ENCODE measurements around the gene GRM7.

GRM7 gene

GRCh38 chr3:7400360-7400759, 539.4 kb downstream of the GRM7 start:
- no peak for DNase-seq (ENCODE audit: low read depth)

GRCh38 chr3:7401418-7401817, 540.5 kb downstream of the GRM7 start:
- DNase-seq (ENCODE audit: low read depth), result no peak

GRCh38 chr3:7407107-7407506, 546.2 kb downstream of the GRM7 start:
- no peak for DNase-seq (ENCODE audit: low read depth)

GRCh38 chr3:7410782-7411181, 549.9 kb downstream of the GRM7 start:
- no peak for DNase-seq (ENCODE audit: low read depth)

GRCh38 chr3:7421065-7421464, 560.1 kb downstream of the GRM7 start:
- no peak for DNase-seq (ENCODE audit: low read depth)

- no peak for DNase-seq (ENCODE audit: low read depth)
Observed at GRCh38 chr3:7423036-7423435, 562.1 kb downstream of the GRM7 start.

GRCh38 chr3:7423995-7424394, 563.1 kb downstream of the GRM7 start:
- no peak for DNase-seq (ENCODE audit: low read depth)

- DNase-seq (ENCODE audit: low read depth), result no peak
Observed at GRCh38 chr3:7428206-7428718, 567.3 kb downstream of the GRM7 start.

GRCh38 chr3:7432610-7433009, 571.7 kb downstream of the GRM7 start:
- no peak for DNase-seq (ENCODE audit: low read depth)

- DNase-seq (ENCODE audit: low read depth), result no peak
Observed at GRCh38 chr3:7433073-7433472, 572.2 kb downstream of the GRM7 start.

GRCh38 chr3:7436542-7436941, 575.6 kb downstream of the GRM7 start:
- no peak for DNase-seq (ENCODE audit: low read depth)

GRCh38 chr3:7437231-7437630, 576.3 kb downstream of the GRM7 start:
- no peak for DNase-seq (ENCODE audit: low read depth)

GRCh38 chr3:7439101-7439680, 578.3 kb downstream of the GRM7 start:
- no peak for DNase-seq (ENCODE audit: low read depth)

GRCh38 chr3:7444886-7445285, 584.0 kb downstream of the GRM7 start:
- no peak for DNase-seq (ENCODE audit: low read depth)

GRCh38 chr3:7445331-7445730, 584.4 kb downstream of the GRM7 start:
- DNase-seq (ENCODE audit: low read depth), result no peak

GRCh38 chr3:7447197-7447769, 586.4 kb downstream of the GRM7 start:
- DNase-seq (ENCODE audit: low read depth), result no peak

- no peak for DNase-seq (ENCODE audit: low read depth)
Observed at GRCh38 chr3:7456386-7456785, 595.5 kb downstream of the GRM7 start.

GRCh38 chr3:7461202-7461825, 600.4 kb downstream of the GRM7 start:
- DNase-seq (ENCODE audit: low read depth), result no peak

- no peak for DNase-seq (ENCODE audit: low read depth)
Observed at GRCh38 chr3:7469866-7470265, 609.0 kb downstream of the GRM7 start.

GRCh38 chr3:7484636-7485035, 623.7 kb downstream of the GRM7 start:
- DNase-seq (ENCODE audit: low read depth), result no peak

- no peak for DNase-seq (ENCODE audit: low read depth)
Observed at GRCh38 chr3:7487763-7488162, 626.8 kb downstream of the GRM7 start.

GRCh38 chr3:7489417-7489816, 628.5 kb downstream of the GRM7 start:
- DNase-seq (ENCODE audit: low read depth), result no peak

- DNase-seq (ENCODE audit: low read depth), result no peak
Observed at GRCh38 chr3:7498715-7499114, 637.8 kb downstream of the GRM7 start.

- no peak for DNase-seq (ENCODE audit: low read depth)
Observed at GRCh38 chr3:7503431-7503830, 642.5 kb downstream of the GRM7 start.
